Stimulated activated naive CD8-positive, alpha-beta T cell treated with anti-CD3 and anti-CD28 coated beads, Interleukin-15, Interleukin-2, amounts not matched to agents 100 U/mL and 50 U/mL, for 24 hours (primary cell): ENCODE measurements around the gene CSPG4.
"Not testable (repeated sequence)": the region's sequence is repeated elsewhere in the genome, so short reads cannot be mapped to it uniquely, and the experiment has no call there.

ENCODE experiments used
- ATAC-seq: fragments of 150-1000 bp; cut with Tn5 transposase; one replicate; pipeline ENCODE4 v1.10.0; 2021
- DNase-seq: peaks from one replicate; pipeline ENCODE4 v3.0.0; 2021

The CSPG4 gene, protein sequence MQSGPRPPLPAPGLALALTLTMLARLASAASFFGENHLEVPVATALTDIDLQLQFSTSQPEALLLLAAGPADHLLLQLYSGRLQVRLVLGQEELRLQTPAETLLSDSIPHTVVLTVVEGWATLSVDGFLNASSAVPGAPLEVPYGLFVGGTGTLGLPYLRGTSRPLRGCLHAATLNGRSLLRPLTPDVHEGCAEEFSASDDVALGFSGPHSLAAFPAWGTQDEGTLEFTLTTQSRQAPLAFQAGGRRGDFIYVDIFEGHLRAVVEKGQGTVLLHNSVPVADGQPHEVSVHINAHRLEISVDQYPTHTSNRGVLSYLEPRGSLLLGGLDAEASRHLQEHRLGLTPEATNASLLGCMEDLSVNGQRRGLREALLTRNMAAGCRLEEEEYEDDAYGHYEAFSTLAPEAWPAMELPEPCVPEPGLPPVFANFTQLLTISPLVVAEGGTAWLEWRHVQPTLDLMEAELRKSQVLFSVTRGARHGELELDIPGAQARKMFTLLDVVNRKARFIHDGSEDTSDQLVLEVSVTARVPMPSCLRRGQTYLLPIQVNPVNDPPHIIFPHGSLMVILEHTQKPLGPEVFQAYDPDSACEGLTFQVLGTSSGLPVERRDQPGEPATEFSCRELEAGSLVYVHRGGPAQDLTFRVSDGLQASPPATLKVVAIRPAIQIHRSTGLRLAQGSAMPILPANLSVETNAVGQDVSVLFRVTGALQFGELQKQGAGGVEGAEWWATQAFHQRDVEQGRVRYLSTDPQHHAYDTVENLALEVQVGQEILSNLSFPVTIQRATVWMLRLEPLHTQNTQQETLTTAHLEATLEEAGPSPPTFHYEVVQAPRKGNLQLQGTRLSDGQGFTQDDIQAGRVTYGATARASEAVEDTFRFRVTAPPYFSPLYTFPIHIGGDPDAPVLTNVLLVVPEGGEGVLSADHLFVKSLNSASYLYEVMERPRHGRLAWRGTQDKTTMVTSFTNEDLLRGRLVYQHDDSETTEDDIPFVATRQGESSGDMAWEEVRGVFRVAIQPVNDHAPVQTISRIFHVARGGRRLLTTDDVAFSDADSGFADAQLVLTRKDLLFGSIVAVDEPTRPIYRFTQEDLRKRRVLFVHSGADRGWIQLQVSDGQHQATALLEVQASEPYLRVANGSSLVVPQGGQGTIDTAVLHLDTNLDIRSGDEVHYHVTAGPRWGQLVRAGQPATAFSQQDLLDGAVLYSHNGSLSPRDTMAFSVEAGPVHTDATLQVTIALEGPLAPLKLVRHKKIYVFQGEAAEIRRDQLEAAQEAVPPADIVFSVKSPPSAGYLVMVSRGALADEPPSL (N-terminal part only)

DNA sequence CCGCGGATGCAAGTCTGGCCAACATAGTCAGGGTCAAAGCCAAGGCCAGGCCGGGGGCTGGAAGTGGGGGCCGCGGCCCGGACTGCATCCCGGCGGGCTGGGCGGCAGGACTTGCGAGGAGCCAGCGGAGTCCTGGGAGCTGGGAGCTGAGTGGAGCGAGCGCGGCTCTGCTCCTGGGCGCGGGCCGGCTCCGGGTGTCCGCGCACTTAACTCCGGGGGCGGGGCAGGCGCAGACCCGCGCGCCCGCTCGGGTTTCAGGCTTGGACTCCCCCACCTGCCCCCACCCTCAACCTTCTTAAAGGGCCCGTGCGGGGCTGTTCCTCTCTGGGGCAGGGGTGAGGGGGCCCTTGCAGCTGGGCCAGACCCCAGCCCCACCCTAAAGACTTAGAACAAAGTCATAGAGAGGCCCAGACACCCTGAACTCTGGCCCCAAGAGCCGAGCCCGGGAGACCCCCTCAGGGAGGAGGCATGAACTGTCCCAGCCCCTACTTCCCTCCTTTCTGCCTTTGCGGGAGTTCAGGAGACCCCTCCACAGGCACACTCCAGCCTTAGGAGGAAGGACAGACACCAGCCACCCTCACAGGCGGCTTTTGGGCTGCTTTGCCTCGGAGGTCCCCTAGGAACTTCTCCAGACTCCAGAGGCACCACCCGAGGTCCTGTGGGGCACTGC lies at the start of gene CSPG4:
Gene CSPG4, minus strand, starts transcription at position 181 of the 670 bp plus-strand sequence. Its CDS starts 93 bp downstream, at position 88.
- DNase-seq (no peak), ATAC-seq (no peak)

GRCh38 chr15:75762357-75762718 lies 49.7 kb upstream of the CSPG4 start:
- not testable (repeated sequence) for DNase-seq, ATAC-seq

DNA sequence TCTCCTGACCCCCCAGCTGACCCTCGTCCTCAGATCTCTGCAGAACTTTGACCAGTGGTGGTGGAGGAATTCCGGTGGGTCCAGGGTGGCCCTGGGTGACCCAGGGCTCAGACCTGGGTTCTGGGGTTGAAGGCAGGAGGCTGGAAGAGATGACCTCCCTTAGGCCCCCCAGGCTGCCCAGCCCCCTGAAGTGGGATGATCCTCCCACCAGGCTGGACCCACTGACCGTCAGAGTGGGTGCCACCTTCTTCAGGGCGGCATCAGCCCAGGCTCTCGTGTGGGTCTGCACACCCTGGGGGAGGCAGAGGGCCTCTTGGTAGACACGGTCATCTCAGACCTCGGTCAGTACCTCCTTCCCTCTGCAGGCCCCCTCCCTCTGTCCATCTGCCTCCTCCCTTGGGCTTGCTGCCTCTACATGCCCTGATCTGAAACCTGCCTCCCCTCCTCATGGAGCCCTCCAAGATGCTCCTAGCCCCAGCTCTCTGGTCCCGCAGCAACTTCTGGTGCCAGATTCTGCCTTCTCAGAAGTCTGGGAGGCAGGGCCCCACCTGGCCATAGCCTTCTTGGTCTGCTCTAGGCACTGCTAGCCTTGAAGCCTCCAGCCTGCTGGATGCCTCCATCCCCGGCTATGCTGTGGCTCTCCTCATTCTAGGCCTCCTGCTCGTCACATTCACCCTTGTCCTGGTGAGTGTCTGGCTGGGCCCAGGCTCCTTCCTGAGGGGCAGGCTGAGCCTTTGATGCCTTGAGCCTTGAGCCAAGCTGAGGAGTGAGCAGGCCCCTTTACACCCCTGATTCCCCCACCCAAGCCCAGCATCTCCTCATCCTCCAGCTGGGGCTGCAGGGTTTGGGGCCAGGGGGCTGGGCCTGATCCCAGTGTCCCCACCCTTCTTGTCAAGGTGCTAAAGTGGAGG lies 49.1 kb upstream of the CSPG4 start:
- DNase-seq (no peak), ATAC-seq (no peak)

GRCh38 chr15:75760704-75761435 lies 48.2 kb upstream of the CSPG4 start:
- no peak for DNase-seq
- no peak for ATAC-seq

- DNase-seq, ATAC-seq: not testable (repeated sequence)
These were observed 47.5 kb upstream of the CSPG4 start for GRCh38 chr15:75760131-75760520.

GRCh38 chr15:75759416-75760130 lies 46.9 kb upstream of the CSPG4 start:
- DNase-seq, result no peak
- ATAC-seq, result no peak

DNA sequence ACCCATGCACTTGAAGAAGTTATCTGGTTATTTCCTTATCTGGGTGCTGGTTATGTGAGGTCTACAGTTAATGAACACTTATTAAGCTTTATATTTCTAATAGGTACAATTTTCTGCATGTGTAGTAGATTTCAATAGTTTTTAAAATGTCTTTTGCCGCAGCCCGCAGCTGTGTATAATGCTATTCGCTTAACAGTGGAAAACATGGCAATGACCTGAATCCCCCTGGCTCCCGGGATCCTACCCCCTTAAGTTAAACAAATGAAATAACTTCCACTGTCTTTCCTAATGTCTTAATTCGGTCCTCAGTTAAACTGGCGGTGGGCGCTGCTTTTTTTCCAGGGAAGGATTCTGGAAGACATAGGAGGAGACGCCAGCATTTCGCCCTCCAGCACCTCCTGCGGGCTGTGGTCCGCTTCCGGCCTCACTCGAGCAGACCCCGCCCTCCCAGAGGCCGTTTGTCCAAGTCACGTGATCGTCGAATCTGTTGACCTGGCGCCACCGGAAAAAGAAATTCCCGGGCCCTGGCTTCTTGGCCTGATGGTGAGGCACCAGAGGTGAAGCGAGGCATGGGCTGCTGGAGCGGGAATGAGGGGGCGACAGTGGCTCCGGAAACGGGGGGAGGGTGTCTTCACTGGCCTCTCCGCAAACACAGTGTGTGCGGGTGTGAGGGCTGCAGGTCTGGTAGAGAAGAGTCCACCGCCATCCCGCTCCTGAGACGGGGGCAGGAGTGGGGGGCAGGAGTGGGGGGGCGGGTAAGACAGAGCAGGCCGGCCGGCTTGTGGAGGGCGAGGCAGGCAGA lies 45.6 kb upstream of the CSPG4 start:
- peak; percentile 77 for DNase-seq
- ATAC-seq, result peak; percentile 80

DNA sequence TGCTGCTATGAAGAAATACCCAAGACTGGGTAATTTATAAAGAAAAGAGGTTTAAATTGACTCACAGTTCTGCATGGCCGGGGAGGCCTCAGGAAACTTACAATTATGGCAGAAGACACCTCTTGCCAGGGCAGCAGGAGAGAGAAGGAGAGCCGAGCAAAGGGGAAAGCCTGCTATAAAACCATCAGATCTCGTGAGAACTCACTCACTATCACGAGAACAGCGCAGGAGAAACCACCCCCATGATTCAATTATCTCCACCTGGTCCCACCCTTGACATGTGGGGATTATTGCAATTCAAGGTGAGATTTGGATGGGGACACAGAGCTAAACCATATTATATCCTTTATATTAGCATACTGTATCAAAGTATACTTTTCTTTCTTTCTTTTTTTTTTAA lies 42.2 kb upstream of the CSPG4 start:
- DNase-seq, ATAC-seq: not testable (repeated sequence)

DNA sequence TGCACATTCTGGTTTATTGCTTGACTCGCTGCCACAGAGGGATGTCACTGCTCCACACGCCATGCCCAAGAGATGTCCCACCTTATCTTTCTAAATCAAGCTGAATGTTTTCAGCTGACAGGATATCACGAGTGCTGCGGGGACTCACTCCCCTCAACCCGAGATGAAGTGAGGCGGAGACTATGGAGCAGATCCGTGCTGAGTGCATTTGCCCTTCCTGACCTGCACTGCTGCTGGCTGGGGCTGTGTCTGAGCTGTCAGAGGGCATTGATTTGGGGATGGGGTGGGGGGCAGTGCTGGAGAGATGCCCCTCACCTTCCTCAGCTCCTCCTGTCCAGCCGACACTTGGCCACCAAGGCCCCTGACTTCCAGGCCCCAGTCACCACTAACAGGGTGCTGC lies 40.5 kb upstream of the CSPG4 start:
- no peak for ATAC-seq

GRCh38 chr15:75751891-75752290 lies 39.2 kb upstream of the CSPG4 start:
- DNase-seq (no peak), ATAC-seq (no peak)

More for the DNA sequence above, 40.5 kb upstream of the CSPG4 start:
- no peak for DNase-seq

GRCh38 chr15:75751116-75751875 lies 38.6 kb upstream of the CSPG4 start:
- DNase-seq (no peak), ATAC-seq (no peak)

DNA sequence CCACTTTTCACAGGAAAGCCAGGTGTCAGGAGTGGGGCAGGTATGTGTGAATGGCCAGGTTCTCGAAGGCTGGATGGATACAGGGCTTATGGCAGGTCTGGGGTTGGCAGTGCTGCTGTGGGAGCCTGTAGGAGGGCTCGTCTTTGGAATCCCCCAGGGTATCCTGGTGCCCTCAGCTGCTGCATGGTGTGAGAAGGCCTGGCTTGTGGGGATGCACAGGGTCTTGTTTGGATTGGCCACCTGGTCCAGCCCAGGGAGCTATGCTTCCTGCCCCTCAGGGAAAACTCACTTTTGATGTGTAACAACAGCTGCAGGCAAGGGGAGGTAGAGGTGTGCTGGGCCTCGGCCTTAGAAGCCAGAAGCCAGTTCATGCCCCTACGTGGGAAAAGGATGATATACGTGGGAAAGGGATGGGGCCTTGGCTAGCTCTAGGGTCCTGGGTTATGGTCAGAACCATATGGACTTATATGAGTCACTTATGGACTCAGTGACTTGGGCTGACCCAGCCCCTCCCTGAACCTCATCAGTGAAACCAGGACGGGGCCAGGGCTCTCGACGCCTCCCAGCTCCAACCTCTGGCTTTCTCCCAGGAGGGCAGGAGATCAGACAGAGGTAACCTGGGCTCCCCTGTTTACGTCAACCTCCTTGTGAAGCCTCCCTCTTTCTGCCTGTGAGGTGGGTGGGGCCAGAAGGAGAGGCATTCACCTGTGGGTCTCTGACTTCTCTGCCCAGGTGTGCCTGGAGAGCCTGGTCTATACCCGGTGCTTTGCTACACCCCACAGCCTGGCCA lies 37.8 kb upstream of the CSPG4 start:
- ATAC-seq (no peak), DNase-seq (no peak)

- ATAC-seq, result no peak
These were observed 37.2 kb upstream of the CSPG4 start for GRCh38 chr15:75749820-75750219.

DNA sequence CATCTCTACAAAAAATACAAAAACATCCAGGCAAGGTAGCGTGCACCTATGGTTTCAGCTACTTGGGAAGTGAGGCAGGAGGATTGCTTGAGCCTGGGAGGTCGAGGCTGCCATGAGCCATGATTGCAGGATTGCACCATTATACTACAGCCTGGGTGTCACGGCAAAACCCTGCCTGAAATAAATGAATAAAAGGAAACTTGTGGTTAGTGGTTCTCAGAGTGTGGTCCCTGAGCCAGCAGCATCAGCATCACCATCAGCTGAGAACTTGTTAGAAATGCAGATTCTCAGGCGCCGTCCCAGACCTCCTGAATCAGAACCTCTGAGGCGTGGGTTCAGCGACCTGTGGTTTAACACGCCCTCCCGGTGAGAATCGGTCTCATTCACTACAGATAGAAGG lies 36.2 kb upstream of the CSPG4 start:
- ATAC-seq (peak; percentile 98), DNase-seq (peak; percentile 49)

More at GRCh38 chr15:75749820-75750219, 37.2 kb upstream of the CSPG4 start:
- no peak for DNase-seq

DNA sequence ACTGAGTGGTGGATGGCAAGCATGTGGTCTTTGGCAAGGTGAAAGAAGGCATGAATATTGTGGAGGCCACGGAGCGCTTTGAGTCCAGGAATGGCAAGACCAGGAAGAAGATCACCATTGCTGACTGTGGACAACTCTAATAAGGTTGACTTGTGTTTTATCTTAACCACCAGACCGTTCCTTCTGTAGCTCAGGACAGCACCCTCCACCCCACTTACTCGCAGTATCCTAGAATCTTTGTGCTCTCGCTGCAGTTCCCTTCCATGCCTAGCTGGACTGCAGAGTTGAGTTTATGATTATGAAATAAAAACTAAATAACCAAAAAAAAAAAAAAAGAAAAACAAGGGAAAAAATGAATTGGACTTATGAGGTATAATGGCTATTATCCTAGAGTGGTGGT lies 34.5 kb upstream of the CSPG4 start:
- not testable (repeated sequence) for DNase-seq, ATAC-seq

- DNase-seq (no peak), ATAC-seq (no peak)
These were observed 32.7 kb upstream of the CSPG4 start for GRCh38 chr15:75745305-75745704.

- not testable (repeated sequence) for DNase-seq, ATAC-seq
These were observed 29.7 kb upstream of the CSPG4 start for GRCh38 chr15:75742346-75742745.
